A673 (cell line): ENCODE data around the gene CMTM2.

Experiments used
- CTCF ChIP-seq: fragments of 300-800, 200-600 bp; sonication (generic); conservative IDR thresholded peaks from 2 replicates; pipeline ENCODE4 v1.5.1; 2017; ENCODE audit warnings: low read depth, mild to moderate bottlenecking, antibody characterized with exemption, low read length, moderate library complexity, mixed read lengths
- EZH2 ChIP-seq: fragments of 200-600 bp; sonication (generic); IDR thresholded peaks from 2 replicates; pipeline ENCODE4 v1.6.1; 2017; ENCODE audit warnings: borderline replicate concordance, low read depth, mild to moderate bottlenecking, mixed read lengths, antibody characterized with exemption, low read length; ENCODE audit not compliant: poor library complexity, severe bottlenecking

- TF ChIP-seq CTCF = no peak
- TF ChIP-seq EZH2 = no peak
Observed at GRCh38 chr16:66553223-66553622, 26.0 kb upstream of the CMTM2 start.
